Measurements from ENCODE around the gene SYF2.
"Not testable (repeated sequence)": the region's sequence is repeated elsewhere in the genome, so short reads cannot be mapped to it uniquely, and the experiment has no call there.

GRCh38 chr1:25272238-25272637, 39.9 kb upstream of the SYF2 start, which contains the start of gene RHD:
- TF ChIP-seq CTCF, POLR2A (IDR thresholded peaks at IDR 0.05): not testable (repeated sequence)

Measured in Peyer's patch (tissue), 4 donors.